B cell (primary cell): ENCODE measurements around the gene ARHGAP32. TPM values are rescaled to one million over a fixed set of nuclear protein-coding genes. Genes with fewer than 3 reads are reported as not detected.

Experiments used
- ATAC-seq: fragments of 200-7000 bp; cut with Tn5 transposase; one replicate; pipeline ENCODE4 v1.10.0; 2021; ENCODE audit warnings: low read depth, mild to moderate bottlenecking, moderate number of reproducible peaks, moderate library complexity
- CTCF ChIA-PET: fragments of 350-600 bp; sonication (Branson Sonifier 250); formaldehyde crosslinking; loops from one replicate; lab custom pipeline; 2021; ENCODE audit warnings: antibody characterized with exemption, inconsistent platforms; lab: Charles Lee
- POLR2A ChIA-PET: fragments of 350-600 bp; sonication (Branson Sonifier 250); formaldehyde crosslinking; loops from one replicate; lab custom pipeline; 2021; ENCODE audit warnings: antibody characterized with exemption; lab: Charles Lee
- DNase-seq: peaks from one replicate; pipeline ENCODE4 v3.0.0; 2013
- H2AFZ ChIP-seq: 2 replicates; pipeline ENCODE4 v1.6.1; 2012; ENCODE audit warnings: mild to moderate bottlenecking, low read depth, low read length; ENCODE audit not compliant: insufficient read depth, poor library complexity, severe bottlenecking
- H3K27ac ChIP-seq, 2 donors: 1 replicate in 1 of 2; 2 replicates in 1 of 2; pipeline ENCODE4 v1.5.1; 2012 to 2013; ENCODE audit warnings: low read length in 2 of 2, mild to moderate bottlenecking in 2 of 2, moderate library complexity in 1 of 2
- H3K27me3 ChIP-seq, 4 experiments: fragments of 200-600 bp in 1 of 4; sonication (generic) in 1 of 4; replicated peaks in 1 of 4; 1 replicate in 2 of 4; 2 replicates in 2 of 4; pipeline versions ENCODE4 v1.6.1 to v1.7.0; 2013 to 2016; ENCODE audit warnings: low read length in 3 of 4, mild to moderate bottlenecking in 2 of 4, mixed read lengths in 1 of 4, moderate library complexity in 1 of 4; ENCODE audit not compliant: insufficient read depth in 4 of 4, control insufficient read depth in 3 of 4; ENCODE audit errors: control extremely low read depth in 1 of 4
- H3K36me3 ChIP-seq, 2 experiments: replicated peaks in 1 of 2; 1 replicate in 1 of 2; 2 replicates in 1 of 2; pipeline versions ENCODE4 v1.6.1 to v1.7.1; 2013; ENCODE audit warnings: low read length in 1 of 2; ENCODE audit not compliant: insufficient read depth in 2 of 2, control insufficient read depth in 1 of 2; ENCODE audit errors: control extremely low read depth in 1 of 2, extremely low read depth in 1 of 2
- H3K4me1 ChIP-seq, 2 donors: fragments of 200-600 bp in 1 of 2; sonication (generic) in 1 of 2; 1 replicate in 1 of 2; 2 replicates in 1 of 2; pipeline versions ENCODE4 v1.5.1 to v1.6.1; 2013 to 2017; ENCODE audit warnings: low read length in 2 of 2; ENCODE audit not compliant: control insufficient read depth in 2 of 2, insufficient read depth in 2 of 2
- H3K4me2 ChIP-seq: replicated peaks from 2 replicates; pipeline ENCODE3; 2012; ENCODE audit warnings: mild to moderate bottlenecking, low read depth, low read length; ENCODE audit not compliant: poor library complexity, severe bottlenecking
- H3K4me3 ChIP-seq, 5 experiments: fragments of 200-600 bp in 1 of 5; sonication (generic) in 1 of 5; 1 replicate in 3 of 5; 2 replicates in 2 of 5; pipeline versions ENCODE4 v1.5.1 to v1.7.0; 2011 to 2016; ENCODE audit warnings: low read length in 4 of 5, mild to moderate bottlenecking in 4 of 5, low read depth in 2 of 5, control low read depth in 1 of 5, moderate library complexity in 1 of 5; ENCODE audit not compliant: insufficient read depth in 1 of 5; ENCODE audit errors: control extremely low read depth in 1 of 5, extremely low read depth in 1 of 5
- H3K79me2 ChIP-seq: fragments of 200-600 bp; sonication (generic); one replicate; pipeline ENCODE4 v1.6.0; 2016; ENCODE audit warnings: low read length; ENCODE audit not compliant: control insufficient read depth, insufficient read depth
- H3K9ac ChIP-seq: fragments of 200-600 bp; sonication (generic); 2 replicates; pipeline ENCODE4 v1.6.1; 2017; ENCODE audit warnings: mild to moderate bottlenecking, low read length, moderate library complexity
- H3K9me3 ChIP-seq, 3 donors: one replicate each; pipeline versions ENCODE4 v1.6.1 to v1.7.1; 2013; ENCODE audit warnings: low read length in 2 of 3; ENCODE audit not compliant: control insufficient read depth in 2 of 3, insufficient read depth in 1 of 3; ENCODE audit errors: control extremely low read depth in 1 of 3
- H4K20me1 ChIP-seq: 2 replicates; pipeline ENCODE4 v1.6.0; 2012; ENCODE audit warnings: mild to moderate bottlenecking, low read length; ENCODE audit not compliant: insufficient read depth, control insufficient read depth, poor library complexity, severe bottlenecking
- H3K27ac Mint-ChIP-seq: one replicate; pipeline ENCODE4 v1.8.0; 2021; ENCODE audit warnings: mixed read lengths
- H3K27me3 Mint-ChIP-seq: one replicate; pipeline ENCODE4 v1.8.0; 2021; ENCODE audit warnings: mixed read lengths
- H3K4me1 Mint-ChIP-seq: one replicate; pipeline ENCODE4 v1.8.0; 2021; ENCODE audit warnings: mixed read lengths
- H3K4me3 Mint-ChIP-seq: one replicate; pipeline ENCODE4 v1.8.0; 2021; ENCODE audit warnings: mixed read lengths
- H3K9me3 Mint-ChIP-seq: one replicate; pipeline ENCODE4 v1.8.0; 2022; ENCODE audit warnings: mixed read lengths; ENCODE audit not compliant: insufficient read depth
- EZH2 ChIP-seq: IDR thresholded peaks from 2 replicates; pipeline ENCODE4 v1.6.1; 2012; ENCODE audit warnings: borderline replicate concordance, low read depth, mild to moderate bottlenecking, moderate library complexity, low read length; ENCODE audit not compliant: insufficient read depth, poor library complexity, severe bottlenecking
- WGBS: methylation state at CpG from one replicate; pipeline ENCODE4 v1.1.5; 2013; ENCODE audit warnings: missing lambda C conversion rate; ENCODE audit not compliant: insufficient coverage; 5-methylcytosine and 5-hydroxymethylcytosine counted together
- intact Hi-C: fragments of 100-400 bp; cut with micrococcal nuclease; formaldehyde crosslinking; loops from one replicate; pipeline ENCODE4 v1.10.0; 2022
- polyA plus RNA-seq: library from polyadenylated mRNA; depleted of rRNA; stranded (reverse); fragments of >200 nt; gene quantifications from 2 replicates; pipeline ENCODE4 v1.2.3, GENCODE V29; 2012
- total RNA-seq, 2 donors: library from RNA; stranded (reverse); fragments of 120-200 nt in 1 of 2; gene quantifications; 1 replicate in 1 of 2; 2 replicates in 1 of 2; pipeline versions ENCODE4 v1.2.3 to v1.2.4, GENCODE V29; 2013 to 2022
- TF ChIP-seq, protein P1 (sequence below): fragments of 200-600 bp; IDR thresholded peaks from one replicate; pipeline ENCODE4 v1.8.0; 2022; ENCODE audit warnings: antibody characterized with exemption, mild to moderate bottlenecking

ARHGAP32 gene
- total and polyA plus RNA-seq, 2 donors (not counting 1 experiment from before 2014, with no cell fraction given) = 4.4 to 10.6 TPM

GRCh38 chr11:129223701-129224149 lies 31.6 kb upstream of the ARHGAP32 start:
- Histone ChIP-seq H3K9ac (no peak overlapping the region), H3K36me3 (no peaks in the 10 kb centered on the region), H2AFZ (no peak overlapping the region), H3K79me2 (peaks cover 15% of the 10 kb centered on the region), H3K27ac (no peak overlapping the region), H3K27me3 (no peaks in the 10 kb centered on the region), H3K4me3 (no peak overlapping the region), H3K9me3 (peaks cover 0 to 17% (median 14%) of the 10 kb centered on the region in 3 donors), H4K20me1 (no peaks in the 10 kb centered on the region), H3K4me2 (no peak overlapping the region), H3K4me1 (no peaks in the 10 kb centered on the region)
- intact Hi-C loops = no loop called here
- Mint-ChIP-seq H3K4me1 (peaks cover under 1% of the 10 kb centered on the region), H3K9me3 (peaks cover 8% of the 10 kb centered on the region), H3K27ac (no peak overlapping the region), H3K4me3 (no peak overlapping the region), H3K27me3 (no peaks in the 10 kb centered on the region)
- CTCF ChIA-PET = no interaction called here
- POLR2A ChIA-PET = no interaction called here
- DNase-seq (no peak), ATAC-seq (no peak)
- no CpG with 5 or more reads among the region's 2 CpGs for WGBS
- TF ChIP-seq, protein P1, sequence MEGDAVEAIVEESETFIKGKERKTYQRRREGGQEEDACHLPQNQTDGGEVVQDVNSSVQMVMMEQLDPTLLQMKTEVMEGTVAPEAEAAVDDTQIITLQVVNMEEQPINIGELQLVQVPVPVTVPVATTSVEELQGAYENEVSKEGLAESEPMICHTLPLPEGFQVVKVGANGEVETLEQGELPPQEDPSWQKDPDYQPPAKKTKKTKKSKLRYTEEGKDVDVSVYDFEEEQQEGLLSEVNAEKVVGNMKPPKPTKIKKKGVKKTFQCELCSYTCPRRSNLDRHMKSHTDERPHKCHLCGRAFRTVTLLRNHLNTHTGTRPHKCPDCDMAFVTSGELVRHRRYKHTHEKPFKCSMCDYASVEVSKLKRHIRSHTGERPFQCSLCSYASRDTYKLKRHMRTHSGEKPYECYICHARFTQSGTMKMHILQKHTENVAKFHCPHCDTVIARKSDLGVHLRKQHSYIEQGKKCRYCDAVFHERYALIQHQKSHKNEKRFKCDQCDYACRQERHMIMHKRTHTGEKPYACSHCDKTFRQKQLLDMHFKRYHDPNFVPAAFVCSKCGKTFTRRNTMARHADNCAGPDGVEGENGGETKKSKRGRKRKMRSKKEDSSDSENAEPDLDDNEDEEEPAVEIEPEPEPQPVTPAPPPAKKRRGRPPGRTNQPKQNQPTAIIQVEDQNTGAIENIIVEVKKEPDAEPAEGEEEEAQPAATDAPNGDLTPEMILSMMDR = no peak
- no peak for TF ChIP-seq EZH2

- CTCF ChIA-PET = no interaction called here
- no peaks in the 10 kb centered on the region for H3K4me1 ChIP-seq
- Mint-ChIP-seq H3K4me1 (peaks cover 5% of the 10 kb centered on the region), H3K27me3 (no peaks in the 10 kb centered on the region), H3K27ac (no peak overlapping the region), H3K4me3 (no peak overlapping the region), H3K9me3 (peaks cover 8% of the 10 kb centered on the region)
- H3K27me3 ChIP-seq = no peaks in the 10 kb centered on the region
- no peak overlapping the region for H2AFZ ChIP-seq
- no peak overlapping the region for H3K27ac ChIP-seq
- H3K36me3 ChIP-seq = no peaks in the 10 kb centered on the region
- POLR2A ChIA-PET = no interaction called here
- no peak for DNase-seq
- no peak for TF ChIP-seq EZH2
- TF ChIP-seq, protein P1 = no peak
- intact Hi-C loops = no loop called here
- H3K4me2 ChIP-seq = no peak overlapping the region
- H3K9me3 ChIP-seq = peaks cover 0 to 17% (median 14%) of the 10 kb centered on the region in 3 donors
- peaks cover 15% of the 10 kb centered on the region for H3K79me2 ChIP-seq
- no peak overlapping the region for H3K4me3 ChIP-seq
- H4K20me1 ChIP-seq = no peaks in the 10 kb centered on the region
- no peak for ATAC-seq
- no peak overlapping the region for H3K9ac ChIP-seq
- WGBS = no CpG with 5 or more reads among the region's 1 CpG
These were observed 31.1 kb upstream of the ARHGAP32 start for GRCh38 chr11:129223260-129223659.
